Measurements from ENCODE around the gene TAMALIN. TPM values are rescaled to one million over a fixed set of nuclear protein-coding genes. Genes with fewer than 3 reads are reported as not detected.

TAMALIN gene
- total RNA-seq, 1 experiment from 2014 or later: not detected

- Mint-ChIP-seq H3K27me3 (ENCODE audit: unreplicated experiment) (no peaks in the 10 kb centered on the region), H3K27ac (ENCODE audit: unreplicated experiment) (no peak overlapping the region), H3K9me3 (ENCODE audit: low read depth, unreplicated experiment) (peaks cover 1% of the 10 kb centered on the region), H3K36me3 (ENCODE audit: insufficient read depth, unreplicated experiment) (peaks cover 9% of the 10 kb centered on the region), H3K4me1 (ENCODE audit: low read depth, unreplicated experiment) (peaks cover 41% of the 10 kb centered on the region), H3K4me3 (ENCODE audit: low read depth, unreplicated experiment) (no peak overlapping the region)
- no peak for TF ChIP-seq CTCF (IDR thresholded peaks at IDR 0.05; ENCODE audit: unreplicated experiment)
- no peak for DNase-seq
- CTCF ChIA-PET: interaction anchor here (2.3 kb wide), 1 partner anchor 11 kb away, joined by 12 read pairs; no protein-coding TSS in a partner anchor
- BruUV-seq (replicated peaks): no TSS peak
- intact Hi-C loops (cut with micrococcal nuclease; ENCODE audit: unreplicated experiment): no loop called here
Observed at GRCh38 chr12:51960488-51960887, 46.3 kb upstream of the TAMALIN start.

GRCh38 chr12:51960890-51961289 lies 45.9 kb upstream of the TAMALIN start:
- Mint-ChIP-seq H3K9me3 (ENCODE audit: low read depth, unreplicated experiment) (peaks cover 5% of the 10 kb centered on the region), H3K4me1 (ENCODE audit: low read depth, unreplicated experiment) (peaks cover 41% of the 10 kb centered on the region), H3K36me3 (ENCODE audit: insufficient read depth, unreplicated experiment) (peaks cover 11% of the 10 kb centered on the region), H3K27me3 (ENCODE audit: unreplicated experiment) (no peaks in the 10 kb centered on the region), H3K4me3 (ENCODE audit: low read depth, unreplicated experiment) (no peak overlapping the region), H3K27ac (ENCODE audit: unreplicated experiment) (no peak overlapping the region)
- TF ChIP-seq CTCF (IDR thresholded peaks at IDR 0.05; ENCODE audit: unreplicated experiment): no peak
- intact Hi-C loops (cut with micrococcal nuclease; ENCODE audit: unreplicated experiment): no loop called here
- no peak for DNase-seq
- CTCF ChIA-PET: interaction anchor here (2.3 kb wide), 1 partner anchor 11 kb away, joined by 12 read pairs; no protein-coding TSS in a partner anchor
- BruUV-seq (replicated peaks): no TSS peak

GRCh38 chr12:51961834-51962233 lies 44.9 kb upstream of the TAMALIN start:
- peak; percentile 24 for DNase-seq
- H3K27ac Mint-ChIP-seq (ENCODE audit: unreplicated experiment): no peak overlapping the region
- no TSS peak for BruUV-seq (replicated peaks)
- no peak for TF ChIP-seq CTCF (IDR thresholded peaks at IDR 0.05; ENCODE audit: unreplicated experiment)
- peaks cover 5% of the 10 kb centered on the region for H3K9me3 Mint-ChIP-seq (ENCODE audit: low read depth, unreplicated experiment)
- CTCF ChIA-PET: interaction anchor here (0.5 to 2.3 kb wide), 6 partner anchors 10 to 64 kb away, joined by 3 to 12 read pairs (median 3); no protein-coding TSS in a partner anchor
- H3K27me3 Mint-ChIP-seq (ENCODE audit: unreplicated experiment): no peaks in the 10 kb centered on the region
- H3K4me1 Mint-ChIP-seq (ENCODE audit: low read depth, unreplicated experiment): peaks cover 36% of the 10 kb centered on the region
- H3K4me3 Mint-ChIP-seq (ENCODE audit: low read depth, unreplicated experiment): no peak overlapping the region
- peaks cover 11% of the 10 kb centered on the region for H3K36me3 Mint-ChIP-seq (ENCODE audit: insufficient read depth, unreplicated experiment)
- intact Hi-C loops (cut with micrococcal nuclease; ENCODE audit: unreplicated experiment): no loop called here

- H3K27ac Mint-ChIP-seq (ENCODE audit: unreplicated experiment): peak overlapping the region; percentile 42
- H3K27me3 Mint-ChIP-seq (ENCODE audit: unreplicated experiment): no peaks in the 10 kb centered on the region
- H3K4me1 Mint-ChIP-seq (ENCODE audit: low read depth, unreplicated experiment): peaks cover 36% of the 10 kb centered on the region
- H3K9me3 Mint-ChIP-seq (ENCODE audit: low read depth, unreplicated experiment): peaks cover 5% of the 10 kb centered on the region
- no peak overlapping the region for H3K4me3 Mint-ChIP-seq (ENCODE audit: low read depth, unreplicated experiment)
- CTCF ChIA-PET: interaction anchor here (0.6 to 2.3 kb wide), 3 partner anchors 9 to 27 kb away, joined by 3 to 12 read pairs (median 3); no protein-coding TSS in a partner anchor
- no TSS peak for BruUV-seq (replicated peaks)
- DNase-seq: no peak
- no peak for TF ChIP-seq CTCF (IDR thresholded peaks at IDR 0.05; ENCODE audit: unreplicated experiment)
- intact Hi-C loops (cut with micrococcal nuclease; ENCODE audit: unreplicated experiment): no loop called here
- peaks cover 11% of the 10 kb centered on the region for H3K36me3 Mint-ChIP-seq (ENCODE audit: insufficient read depth, unreplicated experiment)
Observed at GRCh38 chr12:51962737-51963136, 44.0 kb upstream of the TAMALIN start.
